DMS 273 (cell line): ENCODE data around the gene MAEA.
A peak's percentile ranks its signal among the peaks of the same experiment; 100 is the strongest.

Experiments used
- DNase-seq: peaks from one replicate; lab custom pipeline; 2025; ENCODE audit not compliant: unreplicated experiment; lab: John Stamatoyannopoulos, UW

Gene MAEA

DNA sequence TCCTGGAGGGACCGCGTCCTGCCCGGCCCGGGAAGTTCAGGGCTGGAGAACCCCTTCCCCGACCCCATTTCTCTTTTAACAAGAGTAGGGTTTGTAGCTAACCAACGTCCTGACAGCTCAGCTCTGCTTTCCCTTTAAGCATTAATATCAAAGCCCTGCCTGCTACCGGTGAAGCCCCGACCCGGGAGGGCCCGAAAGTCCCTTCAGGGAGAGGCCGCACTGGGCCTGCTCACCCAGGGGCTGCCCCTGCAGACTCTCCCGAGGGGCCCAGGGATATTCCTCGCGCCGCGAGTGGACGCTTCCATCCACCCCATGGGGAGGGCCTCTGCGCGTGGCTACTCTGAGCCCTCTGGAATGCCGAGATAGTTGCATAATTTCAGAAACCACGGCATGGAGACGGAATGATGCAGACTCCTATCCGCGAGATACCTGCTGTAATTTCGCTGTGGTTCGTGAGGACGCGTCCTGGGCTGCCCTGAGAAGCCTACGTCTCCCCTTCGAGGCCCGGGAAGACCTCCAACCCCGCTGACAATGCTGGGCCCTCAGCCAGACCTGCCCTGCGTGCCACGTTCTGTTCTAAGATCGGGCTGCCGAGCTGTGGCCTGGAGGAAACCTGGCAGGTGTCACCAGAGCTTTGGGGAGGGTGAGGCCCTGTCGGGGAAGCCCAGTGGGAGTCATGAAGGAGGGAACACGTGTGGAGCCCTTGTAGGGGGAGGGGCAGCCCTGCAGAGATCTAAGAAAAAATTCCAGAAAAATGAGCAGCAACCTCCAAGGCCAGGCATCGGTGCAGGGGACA is 39.8 kb upstream of the MAEA start:
- no peak for DNase-seq

DNA sequence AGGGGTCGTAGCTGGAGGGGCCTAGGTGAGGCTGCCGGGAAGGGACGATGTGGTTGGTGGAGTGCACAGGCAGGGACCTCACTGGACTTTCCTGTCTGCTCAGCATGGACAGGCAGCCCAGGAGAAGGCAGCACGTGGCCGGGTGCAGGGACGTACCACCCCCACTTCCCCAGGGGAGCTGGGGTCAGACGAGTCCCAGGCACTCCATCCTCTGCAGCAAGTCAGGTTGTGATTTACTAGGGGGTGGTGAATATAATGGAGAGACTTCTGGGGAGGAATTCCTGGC is 39.2 kb upstream of the MAEA start:
- no peak for DNase-seq

DNA sequence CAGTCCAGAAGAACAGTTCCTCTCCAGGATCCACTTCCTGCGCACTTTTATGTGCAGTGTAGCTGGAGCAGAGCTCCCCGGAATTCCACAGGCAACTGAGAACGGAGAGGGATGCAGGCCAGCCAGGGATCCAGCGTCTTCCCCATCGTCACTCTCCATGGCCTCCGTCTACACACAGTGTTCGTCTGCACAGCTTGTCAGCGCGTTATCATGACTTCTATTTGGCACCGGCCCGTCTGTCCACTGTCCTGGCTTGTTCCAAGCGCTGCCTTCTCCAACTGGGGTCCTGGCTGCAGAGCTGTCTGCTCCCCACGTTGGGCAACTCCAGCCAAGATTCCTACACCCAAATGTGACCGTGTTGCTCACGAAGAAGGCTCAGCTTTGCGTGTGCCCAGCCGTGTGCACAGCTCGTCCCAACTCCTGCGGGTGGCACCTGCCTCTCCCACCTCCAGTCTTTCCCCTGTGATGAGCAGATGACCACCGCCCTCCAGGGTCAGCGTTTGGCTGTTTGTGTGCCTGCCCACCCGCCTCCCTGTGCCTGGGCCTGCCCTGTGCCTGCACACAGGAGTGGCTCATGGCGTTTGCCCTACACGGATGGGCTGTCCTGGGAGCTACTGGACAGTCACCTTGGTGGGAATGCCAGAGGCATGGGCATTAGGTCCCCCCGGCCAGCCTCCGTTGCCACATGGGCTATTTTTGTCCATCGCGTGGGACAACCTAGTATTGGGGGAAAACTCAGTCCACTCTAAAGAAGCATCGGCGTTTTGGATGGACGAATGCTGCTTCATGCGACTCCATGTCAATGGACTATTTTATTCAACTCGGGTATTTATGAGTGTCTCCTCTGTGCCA is 38.5 kb upstream of the MAEA start:
- DNase-seq, result no peak

DNA sequence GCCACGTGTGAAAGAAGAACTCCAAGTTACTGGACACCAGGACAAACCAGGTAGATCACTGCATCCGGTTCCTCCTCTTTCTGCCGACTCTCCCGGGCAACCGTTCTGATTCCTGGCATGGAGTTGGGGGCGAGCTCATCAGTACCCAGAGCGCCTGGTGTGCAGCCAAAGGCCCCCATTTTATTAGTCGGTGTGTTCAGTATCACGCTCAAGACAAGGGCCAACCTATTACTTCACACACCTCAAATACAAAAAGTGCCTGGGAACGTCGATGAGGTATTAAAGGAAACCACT is 38.0 kb upstream of the MAEA start:
- DNase-seq, result no peak

DNA sequence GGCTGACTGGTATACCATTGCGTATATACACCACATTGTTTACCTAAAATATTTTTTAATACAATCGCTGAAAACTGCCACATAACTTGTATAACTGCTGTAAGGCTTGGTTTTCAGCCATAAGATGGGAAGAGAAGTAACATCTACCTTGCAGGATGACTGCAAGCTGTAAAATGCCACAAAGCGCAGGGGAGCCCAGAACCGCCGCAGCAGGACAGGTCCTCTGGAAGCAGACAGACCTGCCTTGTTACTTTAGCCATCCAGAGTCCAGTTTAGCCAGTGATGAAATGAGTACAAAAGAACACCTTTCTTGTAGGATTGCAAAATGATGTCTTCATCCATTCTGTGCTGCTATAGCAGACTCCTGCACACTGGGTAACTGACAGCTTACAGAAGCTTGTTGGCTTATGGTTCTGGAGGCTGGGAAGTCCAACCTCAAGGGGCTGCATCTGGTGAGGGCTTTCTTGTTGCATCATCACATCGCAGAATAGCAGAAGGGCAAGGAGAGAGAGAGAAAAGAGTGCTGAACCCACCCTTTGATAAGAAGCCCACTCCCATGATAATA is 36.7 kb upstream of the MAEA start:
- DNase-seq, result no peak

DNA sequence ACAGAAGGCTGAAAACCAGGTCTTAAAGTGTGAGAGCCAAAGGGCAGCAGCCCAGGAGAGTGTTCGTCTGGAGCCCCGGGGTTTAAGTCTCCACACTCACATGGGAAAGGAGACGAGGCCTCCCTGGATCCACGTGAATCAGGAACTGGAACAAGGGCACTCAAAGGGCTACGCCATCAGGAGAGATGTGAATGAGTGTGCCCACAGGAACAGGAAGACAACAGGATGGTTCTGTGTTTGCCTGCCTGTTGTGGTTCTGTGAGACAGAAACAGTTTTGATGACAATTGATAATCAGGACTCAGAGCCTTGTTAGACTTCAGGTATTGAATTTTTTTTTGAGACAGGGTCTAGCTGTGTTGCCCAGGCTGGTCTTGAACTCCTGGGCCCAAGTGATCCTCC is 35.9 kb upstream of the MAEA start:
- DNase-seq, result no peak

DNA sequence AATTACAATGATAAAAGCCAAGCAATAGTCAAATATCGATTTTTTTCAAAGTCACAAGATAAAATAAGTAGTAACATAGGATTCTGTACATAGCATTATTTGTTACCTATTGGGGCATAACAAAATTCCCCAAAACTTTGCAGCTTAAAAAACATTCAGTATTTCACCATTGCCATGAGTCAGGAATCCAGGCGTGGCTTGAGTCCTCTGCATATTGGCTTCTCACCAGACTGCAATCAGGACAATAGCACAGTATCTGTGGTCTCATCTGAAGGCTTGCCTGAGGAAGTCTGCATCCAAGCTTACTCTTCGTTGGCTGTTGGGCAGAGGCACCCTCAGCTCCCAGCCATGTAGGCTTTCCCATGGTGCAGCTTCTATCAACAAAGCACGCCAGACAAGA is 34.5 kb upstream of the MAEA start:
- no peak for DNase-seq

DNA sequence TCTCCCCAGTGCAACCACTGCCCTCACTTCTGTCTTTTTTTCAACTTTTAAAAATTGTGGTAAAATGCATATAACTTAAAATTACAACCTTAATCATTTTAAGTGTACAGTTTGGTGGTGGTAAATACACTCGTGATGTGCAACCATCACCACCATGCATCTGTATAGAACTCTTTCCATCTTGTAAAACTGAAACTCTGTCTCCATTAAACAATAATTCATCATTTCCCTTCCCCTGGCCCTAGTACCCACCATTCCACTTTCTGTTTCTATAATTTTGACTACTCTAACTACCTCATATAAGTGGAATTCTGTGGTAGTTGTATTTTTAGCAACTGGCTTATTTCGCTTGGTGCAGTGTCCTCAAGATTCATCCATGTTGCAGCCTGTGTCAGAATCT is 34.0 kb upstream of the MAEA start:
- no peak for DNase-seq

DNA sequence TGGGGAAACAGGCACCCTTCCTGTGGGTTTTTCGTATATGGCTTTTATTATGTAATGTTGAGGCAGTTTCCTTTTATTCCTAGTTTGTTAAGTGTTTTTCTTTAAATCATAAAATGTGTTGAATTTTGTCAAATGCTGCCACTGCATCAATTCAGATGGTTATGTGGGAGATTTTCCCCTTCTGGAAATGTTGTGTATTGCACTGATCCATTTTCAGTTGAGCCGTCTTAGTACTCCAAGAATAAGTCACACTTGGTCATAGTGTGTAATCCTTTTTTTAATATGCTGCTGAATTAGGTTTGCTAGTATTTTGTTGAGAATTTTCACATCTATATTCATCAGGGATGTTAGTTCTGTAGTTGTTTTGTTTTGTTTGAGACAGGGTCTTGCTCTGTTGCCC is 31.2 kb upstream of the MAEA start:
- no peak for DNase-seq

DNA sequence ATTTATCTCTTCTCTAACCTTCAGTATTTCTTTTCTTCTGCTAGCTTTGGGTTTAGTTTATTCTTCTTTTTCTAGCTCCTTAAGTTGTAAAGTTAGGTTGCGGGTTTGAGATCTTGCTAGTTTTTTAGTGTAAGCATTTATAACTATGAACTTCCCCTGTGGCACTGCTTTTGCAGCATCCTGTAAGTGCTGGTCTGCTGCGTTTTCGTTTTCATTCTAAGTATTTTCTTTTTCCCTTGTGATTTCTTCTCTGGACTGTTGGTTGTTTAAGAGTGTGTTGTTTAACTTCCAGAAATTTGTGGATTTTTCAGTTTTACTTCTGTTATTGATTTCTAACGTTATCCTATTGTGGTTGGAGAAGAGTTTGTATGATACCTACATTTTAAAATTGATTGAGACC is 29.7 kb upstream of the MAEA start:
- no peak for DNase-seq

DNA sequence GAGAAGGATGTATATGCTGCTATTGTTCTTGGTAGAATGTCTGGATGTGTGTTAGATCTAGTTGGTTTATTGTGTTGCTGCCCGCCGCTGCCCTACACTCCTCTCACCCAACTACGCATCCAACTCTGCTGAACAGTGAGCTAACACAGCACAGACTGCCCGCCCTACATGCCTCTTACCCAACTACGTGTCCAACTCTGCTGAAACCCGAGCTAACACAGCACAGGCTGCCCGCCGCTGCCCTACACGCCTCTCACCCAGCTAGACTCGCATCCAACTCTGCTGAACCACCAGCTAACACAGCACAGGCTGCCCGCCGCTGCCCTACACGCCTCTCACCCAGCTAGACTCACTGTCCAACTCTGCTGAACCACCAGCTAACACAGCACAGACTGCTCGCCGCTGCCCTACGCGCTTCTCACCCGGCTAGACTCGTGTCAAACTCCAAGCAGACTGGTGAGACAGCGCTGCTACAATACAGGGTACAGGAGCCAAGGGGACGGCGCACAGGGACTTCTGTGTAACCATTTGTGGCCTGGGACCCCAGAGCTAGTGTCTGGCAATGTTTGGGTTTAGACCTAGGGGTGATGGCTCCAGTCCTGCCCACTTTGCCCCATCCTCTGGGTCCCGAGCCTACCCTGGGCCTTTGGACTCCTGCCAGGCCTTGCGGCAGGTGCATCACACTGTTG is 29.1 kb upstream of the MAEA start:
- peak; percentile 12 for DNase-seq

DNA sequence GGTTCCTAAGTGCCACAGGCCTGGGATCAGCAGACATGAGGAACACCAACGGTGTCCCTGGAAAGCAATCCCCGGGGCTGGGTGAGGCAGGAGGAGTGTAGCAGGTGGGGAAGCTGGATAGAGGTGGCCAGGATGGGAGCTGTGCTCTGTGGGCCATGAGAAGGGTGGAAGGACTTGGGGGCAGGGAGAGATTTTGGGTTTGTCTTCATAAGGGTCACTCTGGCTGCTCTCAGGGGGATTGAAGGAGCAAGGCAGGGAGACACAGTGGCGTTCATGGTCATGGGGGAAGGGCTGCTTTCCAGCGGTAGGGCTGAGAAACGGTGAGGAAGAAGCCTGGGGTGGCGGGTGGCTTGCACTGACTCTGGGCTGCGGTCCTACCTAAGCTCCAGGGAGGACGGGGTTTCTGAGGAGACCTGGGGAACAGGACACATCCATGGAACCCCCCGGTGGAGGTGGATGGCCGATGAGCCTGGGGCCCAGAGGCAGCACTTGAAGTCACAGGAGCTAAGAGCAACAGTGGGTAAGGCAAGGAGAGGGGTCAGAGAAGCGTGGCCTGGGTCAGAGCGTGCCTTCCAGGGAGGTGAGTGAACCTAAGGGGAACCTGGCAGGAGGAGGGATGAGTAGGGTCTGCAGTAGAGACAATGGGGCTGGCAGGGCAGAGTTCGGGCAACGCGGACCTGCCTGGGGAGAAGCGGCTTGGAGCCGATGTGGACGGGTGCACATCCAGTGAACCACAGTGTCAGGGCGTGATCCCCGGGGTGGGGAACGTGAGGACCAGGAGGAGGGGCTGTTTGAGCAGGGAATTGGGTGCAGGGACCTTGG is 28.4 kb upstream of the MAEA start:
- DNase-seq, result no peak

DNA sequence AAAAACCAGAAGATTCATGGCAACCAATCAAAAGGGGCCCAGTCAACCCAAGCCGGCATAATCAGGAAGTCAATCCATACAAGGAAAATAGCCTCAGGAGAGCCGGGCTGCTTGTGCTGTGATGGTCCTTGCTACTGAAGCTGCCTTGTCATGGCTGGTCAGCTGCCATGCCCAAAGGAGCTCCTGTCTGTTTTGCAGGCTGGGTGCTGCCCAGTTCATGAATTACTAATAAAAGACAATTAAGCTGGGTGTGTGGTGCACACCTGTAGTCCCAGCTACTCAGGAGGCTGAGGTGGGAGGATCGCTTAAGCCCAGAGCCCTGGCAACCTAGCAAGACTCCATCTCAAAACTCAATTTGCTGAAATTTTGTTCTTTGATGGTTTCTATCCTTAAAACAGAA is 24.7 kb upstream of the MAEA start:
- DNase-seq, result no peak

DNA sequence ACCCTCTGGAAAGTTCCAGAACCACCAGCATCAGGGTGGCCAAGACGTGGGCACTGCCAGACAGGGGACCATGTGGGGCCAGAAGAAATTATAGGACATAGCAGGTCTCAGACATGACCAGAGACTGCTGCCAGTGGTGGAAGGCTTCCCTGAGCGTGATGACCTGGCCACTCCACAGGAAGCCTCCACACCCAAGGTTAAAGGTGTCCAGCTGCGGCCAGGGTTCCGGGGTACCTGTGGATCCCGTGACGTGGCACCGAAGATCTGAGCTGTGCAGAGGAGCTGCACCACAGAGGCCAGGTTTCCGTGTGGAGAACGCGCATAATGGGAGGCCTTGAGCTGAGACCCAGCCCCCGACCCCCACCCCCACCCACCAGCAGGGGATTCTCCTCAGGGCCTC is 24.3 kb upstream of the MAEA start:
- no peak for DNase-seq

DNA sequence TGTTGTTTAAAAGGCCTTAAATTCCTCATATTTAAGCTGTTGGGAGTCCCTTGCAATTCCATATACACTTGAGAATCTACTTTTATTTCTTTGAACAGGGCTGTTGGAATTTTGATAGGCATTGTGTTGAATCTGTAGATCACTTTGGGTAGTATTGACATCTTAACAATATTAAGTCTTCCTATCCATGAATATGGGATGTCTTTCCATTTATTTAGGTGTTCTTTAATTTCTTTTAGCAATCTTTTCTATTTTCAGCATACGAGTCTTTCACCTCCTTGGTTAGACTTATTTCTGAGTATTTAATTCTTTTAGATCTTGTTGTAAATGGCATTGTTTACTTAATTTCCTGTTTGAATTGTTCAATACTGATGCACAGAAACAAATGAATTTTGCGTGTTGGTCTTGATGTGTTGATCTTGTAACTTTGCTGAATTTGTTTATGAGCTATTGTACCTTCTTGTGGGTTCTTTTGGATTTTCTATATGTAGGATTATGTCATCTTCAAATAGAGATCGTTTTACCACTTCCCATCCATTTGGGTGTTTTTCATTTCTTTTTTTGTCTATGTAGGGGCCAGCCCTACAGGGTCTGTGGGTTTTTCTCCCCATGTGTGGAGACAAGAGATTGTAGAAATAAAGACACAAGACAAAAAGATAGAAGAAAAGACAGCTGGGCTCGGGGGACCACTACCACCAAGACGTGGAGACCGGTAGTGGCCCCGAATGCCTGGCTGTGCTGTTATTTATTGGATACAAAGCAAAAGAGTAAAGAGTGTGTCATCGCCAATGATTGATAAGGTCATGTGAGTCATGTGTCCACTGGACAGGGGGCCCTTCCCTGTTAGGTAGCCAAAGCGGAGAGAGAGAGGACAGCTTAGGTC is 22.6 kb upstream of the MAEA start:
- no peak for DNase-seq

DNA sequence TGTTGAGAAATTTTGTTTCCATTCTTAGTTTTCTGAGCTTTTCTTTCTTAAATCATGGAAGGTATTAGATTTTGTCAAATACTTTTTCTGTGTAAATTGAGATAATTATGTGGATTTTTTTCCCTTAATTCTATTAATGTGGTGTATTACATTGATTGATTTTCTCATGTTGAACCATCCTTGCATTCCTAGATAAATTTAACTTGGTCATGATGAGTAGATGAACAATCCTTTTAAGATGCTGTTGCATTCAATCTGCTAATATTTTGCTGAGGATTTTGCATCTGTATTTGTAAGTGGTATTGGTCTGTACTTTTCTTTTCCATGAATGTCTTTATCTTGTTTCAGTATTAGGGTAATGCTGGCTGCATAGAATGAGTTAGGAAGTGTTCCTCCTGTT is 20.5 kb upstream of the MAEA start:
- DNase-seq, result no peak

DNA sequence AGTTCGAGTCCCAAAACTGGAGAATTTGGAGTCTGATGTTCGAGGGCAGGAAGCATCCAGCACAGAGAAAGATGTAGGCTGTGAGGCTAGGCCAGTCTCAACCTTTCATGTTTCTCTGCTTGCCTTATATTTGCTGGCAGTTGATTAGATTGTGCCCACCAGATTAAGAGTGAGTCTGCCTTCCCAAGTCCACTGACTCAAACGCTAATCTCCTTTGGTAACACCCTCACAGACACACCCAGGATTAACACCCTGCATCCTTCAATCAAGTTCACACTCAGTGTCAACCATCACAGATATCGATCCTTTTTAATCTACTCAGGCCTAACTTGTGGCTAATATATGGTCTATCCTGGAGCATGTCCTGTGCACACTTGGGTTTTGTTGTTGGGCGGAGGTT is 18.0 kb upstream of the MAEA start:
- DNase-seq, result no peak

DNA sequence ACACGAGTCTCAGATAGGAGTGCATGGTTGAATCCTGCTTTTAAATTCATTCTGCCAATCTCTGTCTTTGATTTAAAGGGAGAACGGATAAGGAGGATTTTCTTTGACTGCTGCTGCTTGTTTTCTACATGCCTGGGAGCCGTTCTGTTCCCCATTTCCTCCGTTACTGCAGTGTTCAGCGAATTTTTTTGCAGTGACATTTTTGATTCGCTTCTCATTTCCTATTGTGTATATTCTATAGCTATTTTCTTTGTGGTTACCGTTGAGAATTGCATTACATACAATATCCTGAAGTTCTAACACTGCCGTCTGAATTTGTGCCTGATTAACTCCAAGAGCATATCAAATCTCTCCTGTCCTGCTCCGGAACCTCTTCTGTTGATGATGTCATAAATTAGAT is 14.8 kb upstream of the MAEA start:
- no peak for DNase-seq

DNA sequence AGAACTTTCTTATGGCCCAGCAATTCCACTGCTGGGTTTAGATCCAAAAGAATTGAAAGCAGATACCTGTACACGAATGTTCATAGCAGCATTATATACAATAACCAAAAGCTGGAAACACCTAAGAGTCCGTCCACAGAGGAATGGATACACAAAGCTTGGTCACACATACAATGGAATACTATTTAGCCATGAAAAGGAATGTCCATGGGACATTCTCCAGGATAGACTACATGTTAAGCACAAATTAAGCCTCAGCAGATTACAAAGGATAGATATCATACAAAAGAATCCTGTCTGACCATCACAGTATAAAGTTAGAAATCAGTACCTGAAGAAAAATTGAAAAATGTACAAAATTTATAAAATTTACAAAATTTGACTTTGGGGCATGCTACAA is 12.7 kb upstream of the MAEA start:
- no peak for DNase-seq
